COLO668 (cell line): ENCODE measurements around the gene CGB1.

Source experiments
- DNase-seq: peaks from one replicate; lab custom pipeline; 2025; ENCODE audit not compliant: unreplicated experiment; lab: John Stamatoyannopoulos, UW

The CGB1 gene

DNA sequence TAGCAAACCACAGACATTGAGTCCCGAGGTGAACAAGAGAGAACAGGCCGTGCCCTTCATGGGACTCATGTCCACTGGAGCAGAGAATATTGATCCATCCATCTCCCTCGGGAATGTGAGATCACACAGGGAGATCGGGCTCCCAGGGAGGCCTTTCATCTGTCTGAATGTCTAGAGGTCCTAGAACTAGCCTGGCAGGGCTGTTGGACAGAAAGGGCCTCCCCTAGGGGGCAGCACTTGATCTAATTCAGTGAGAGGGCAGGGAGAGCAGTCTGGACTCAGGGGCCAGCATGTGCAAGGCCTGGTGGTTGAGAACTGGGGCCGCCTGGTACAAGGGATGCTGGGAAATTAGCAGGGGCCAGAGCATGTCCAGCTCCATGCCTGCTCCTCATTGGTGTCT, 38.7 kb downstream of the CGB1 start:
- DNase-seq: peak; percentile 64

DNA sequence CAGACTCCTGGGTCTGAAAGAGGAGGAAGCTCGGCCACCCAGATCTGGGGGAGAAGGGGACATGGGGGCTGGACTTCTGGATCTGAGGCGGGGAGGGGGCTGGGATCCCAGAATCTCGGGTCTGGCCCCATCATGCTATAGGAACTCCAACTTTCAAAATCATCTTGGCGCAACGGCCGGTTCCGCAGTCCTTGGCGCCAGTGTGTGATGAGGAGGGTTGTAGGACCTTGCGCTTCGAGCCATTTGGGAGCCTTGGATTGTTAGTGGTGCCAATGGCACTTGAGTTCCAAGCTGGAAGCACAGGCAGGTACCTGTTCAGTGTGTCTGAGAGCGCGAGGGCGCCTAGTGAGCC, 42.7 kb downstream of the CGB1 start:
- no peak for DNase-seq

DNA sequence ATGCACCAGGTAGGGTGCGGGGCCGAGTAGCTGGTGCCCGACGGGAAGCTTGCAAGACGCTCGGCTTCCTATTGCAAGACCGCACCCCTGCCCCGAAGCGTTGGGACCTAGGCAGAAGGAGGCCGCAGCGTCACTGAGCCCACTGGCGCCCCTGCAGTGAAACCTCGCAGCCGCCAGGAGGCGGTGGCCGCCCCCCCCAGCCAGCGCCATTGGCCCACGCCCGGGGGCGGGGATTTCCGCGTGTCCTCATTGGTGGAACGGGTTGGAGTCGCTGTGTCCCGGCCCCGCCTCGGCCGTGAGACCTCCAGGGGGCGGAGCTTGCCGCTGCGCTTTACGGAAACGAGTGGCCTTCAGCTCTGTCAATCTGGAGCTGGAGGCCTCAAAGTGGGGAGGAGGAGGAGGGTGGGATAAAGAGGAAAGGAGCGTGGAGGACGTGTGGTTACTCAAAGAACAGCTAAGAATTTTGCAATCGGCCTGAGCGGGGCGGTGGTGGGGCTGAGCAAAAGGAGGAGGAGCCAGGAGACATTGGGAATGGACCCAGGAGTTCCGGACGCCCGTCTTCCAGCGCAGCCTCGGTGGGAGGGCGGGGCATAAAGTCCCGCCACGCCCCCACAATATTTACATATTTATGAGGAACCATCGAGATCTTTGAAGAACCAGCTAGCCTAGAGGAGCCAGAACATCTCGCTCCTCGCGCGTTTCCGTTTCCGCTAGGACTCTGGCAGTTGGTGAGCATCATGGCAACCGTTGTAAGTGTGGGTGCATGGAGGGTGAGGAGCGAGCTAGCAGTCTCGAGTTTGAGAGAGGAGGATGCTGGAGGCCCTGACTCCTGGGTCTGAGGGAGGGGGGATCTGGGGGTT, 43.3 kb downstream of the CGB1 start, which contains the start of the genes GYS1 and RUVBL2:
Gene GYS1, minus strand, starts transcription at position 135 of the 860 bp plus-strand sequence. CDS start 197 bp downstream, outside the sequence.
Gene RUVBL2, plus strand, starts transcription at position 713 of the 860 bp plus-strand sequence. Its CDS starts 25 bp downstream, at position 738.
- peak; percentile 99 for DNase-seq

DNA sequence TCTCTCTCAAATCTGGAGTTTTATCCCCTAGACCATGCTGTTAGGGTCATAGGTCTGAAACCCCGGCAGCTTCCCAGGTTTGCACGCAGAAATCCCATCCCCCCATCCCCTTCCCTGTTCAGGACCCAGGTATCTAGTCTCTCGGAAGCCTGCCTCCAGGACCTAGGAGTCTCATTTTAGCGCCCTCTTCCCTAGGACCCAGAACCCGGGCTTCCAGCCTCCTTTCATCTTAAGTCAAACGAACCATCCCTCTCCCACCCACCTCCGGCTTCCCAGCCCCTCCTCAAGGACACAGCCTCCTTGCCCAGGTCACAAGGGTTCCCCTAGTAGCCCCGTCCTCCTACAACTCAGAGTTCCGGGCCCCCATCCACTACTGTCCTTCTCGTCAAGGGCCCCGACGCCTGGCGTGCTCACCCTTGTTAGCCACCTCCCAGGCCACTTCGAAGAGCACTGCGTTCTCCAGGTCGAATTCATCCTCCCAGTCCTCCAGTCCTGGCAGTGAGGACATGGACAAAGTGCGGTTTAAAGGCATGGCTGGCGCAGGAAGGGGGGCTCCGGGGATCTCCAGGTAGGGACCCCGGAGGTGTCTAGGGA, 44.0 kb downstream of the CGB1 start:
- DNase-seq: peak; percentile 43

DNA sequence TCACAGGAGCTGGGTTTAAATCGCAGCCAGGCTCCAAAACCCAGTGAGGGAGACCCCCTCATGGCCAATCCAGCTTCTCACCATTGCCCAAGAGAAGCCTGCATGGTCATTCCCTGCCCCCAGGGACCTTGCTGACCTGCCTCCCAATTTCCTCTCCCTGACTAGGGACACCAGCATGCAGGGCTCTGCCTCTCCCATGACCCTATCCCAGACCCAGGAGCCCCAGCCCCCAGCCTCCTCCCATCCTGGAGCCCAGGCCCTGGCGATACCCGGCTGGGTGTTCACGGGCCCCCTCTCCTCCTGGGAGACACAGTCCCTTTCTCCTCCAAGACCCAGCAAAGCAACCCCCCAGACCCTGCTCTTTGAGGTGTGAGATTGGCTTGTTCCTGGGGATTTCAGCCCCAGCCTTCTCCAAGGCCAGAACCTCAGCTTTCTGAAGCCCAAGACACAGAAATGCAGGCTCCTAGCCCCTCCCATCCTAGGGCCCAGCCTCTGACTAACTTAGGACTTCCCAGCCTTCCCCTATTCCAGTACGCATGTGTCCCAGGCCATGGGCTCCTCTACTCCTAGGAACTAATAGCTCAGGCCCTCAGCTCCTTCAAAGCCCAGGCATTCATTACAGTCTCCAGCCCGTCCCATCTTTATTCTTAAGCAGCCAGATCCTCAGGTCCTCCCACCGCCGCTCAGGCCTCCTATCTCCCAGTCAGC, 44.7 kb downstream of the CGB1 start:
- no peak for DNase-seq

DNA sequence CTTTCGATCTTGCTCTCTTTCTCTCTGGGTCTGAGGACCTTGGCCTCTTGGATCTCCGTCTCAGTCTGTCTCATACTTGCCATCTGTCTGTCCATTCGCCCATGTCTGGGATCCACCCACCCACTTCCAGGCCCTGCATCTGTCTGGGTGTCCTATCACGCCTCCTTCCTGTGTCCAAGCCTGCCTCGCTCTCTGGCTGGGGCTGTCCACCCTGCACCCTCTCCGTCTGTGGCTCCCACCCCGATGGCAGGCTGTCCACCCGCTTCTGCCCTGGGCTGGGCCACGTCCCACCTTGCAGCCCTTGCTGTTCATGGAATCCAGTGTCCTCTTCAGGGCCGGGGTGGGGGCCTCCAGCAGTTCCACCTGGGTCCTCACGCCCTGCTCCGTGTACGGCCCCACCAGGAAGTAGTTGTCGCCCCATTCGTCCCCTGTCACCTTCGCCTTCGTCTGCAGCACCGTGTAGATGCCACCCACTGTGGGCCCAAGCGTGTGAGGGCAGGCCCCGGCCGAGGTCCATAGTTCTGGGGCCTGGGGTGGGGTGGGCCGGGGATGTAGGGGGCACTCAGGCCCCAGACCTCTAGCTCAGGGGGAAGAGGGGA, 45.6 kb downstream of the CGB1 start:
- DNase-seq: no peak

DNA sequence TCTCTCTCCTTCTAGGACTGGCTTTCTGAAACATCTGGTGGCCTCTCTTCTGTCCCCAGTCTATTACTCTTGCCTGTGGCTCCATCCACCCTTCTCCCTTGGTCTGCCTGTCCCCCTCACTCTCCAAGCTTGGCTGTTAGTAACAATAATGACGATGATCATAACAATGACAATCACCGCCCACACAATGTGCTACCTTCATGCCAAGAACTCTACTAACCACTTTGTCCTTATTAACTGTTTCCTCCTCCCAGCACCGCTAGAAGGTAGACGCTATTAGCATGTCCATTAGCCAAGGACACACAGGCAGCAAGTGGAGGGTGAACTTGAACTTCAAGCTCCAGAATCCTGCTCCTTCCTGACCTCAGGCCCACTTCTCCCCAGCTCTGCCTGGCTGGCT, 46.3 kb downstream of the CGB1 start:
- DNase-seq: no peak

DNA sequence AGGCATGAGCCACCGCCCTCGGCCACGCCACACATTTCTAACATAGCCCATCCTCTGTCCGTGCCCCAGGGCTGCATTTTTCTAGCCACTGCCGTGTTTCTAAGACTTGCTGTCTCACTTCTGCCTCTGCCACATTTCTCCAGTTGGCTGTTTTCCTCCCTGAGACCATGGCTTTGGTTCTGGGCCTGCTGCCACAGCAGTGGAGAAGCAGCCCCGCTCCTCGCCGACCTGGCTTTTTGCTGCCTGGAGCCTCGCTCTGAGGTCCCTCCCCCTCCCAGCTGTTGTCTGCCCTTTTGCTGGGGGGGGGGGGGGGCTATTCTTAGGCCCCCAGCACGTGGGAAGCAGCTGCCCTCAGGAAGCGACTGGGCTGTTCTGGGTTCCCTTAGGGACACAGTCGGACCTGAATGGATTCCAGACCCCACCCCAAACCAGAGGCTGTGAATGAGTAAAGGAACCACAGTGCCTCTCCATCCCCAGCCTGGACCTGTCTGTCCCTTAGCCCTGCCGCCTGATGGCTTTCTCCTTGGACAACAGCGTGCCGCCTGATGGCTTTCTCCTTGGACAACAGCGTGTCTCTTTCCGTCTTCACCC, 46.9 kb downstream of the CGB1 start:
- no peak for DNase-seq

DNA sequence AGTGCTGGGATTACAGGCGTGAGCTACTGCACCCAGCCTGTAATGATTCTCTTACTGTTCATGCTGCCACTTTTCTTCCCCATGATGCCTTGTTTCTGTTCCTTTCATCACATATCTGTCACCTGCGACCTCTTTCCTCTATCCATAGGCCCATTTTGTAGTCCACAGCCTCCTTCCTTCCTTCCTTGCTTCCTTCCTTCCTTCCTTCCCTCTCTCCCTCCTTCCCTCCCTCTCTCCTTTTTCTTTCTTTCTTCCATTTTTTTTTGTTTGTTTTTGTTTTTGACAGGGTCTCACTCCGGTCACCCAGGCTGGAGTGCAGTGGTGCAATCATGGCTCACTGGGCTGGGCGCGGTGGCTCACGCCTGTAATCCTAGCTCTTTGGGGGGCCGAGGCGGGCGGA, 47.8 kb downstream of the CGB1 start:
- DNase-seq: no peak

DNA sequence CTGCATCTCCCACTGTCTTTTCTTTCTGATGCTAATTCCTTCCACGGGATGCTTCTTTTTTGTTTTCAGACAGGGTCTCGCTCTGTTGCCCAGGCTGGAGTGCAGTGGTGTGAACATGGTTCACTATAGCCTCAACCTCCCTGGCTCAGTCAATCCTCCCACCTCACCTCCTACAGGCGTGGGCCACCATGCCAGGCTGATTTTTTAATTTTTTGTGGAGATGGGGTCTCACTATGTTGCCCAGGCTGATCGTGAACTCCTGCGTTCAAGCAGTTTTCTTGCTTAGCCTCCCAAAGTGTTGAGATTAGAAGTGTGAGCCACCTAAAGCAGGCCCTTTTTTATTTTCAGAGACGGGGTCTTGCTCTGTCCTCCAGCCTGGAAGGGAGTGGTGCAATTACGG, 48.4 kb downstream of the CGB1 start:
- DNase-seq: no peak

DNA sequence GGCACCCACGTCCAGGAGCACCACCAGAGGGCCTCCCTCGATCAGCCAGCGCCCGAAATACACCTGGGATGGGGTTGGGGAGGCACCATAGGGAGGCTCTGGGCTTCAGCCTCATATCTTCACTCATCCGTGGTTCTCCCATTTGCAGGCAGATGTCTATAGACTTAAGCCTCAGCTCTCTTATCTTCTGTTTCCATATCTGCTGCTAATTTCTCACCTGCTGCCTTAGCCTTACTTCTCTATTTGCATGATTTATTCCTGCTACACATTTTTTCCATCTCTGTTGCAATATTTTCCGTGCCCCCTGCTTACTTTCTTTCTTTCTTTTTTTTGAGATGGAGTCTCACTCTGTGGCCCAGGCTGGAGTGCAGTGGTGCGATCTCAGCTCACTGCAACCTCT, 49.4 kb downstream of the CGB1 start:
- no peak for DNase-seq

DNA sequence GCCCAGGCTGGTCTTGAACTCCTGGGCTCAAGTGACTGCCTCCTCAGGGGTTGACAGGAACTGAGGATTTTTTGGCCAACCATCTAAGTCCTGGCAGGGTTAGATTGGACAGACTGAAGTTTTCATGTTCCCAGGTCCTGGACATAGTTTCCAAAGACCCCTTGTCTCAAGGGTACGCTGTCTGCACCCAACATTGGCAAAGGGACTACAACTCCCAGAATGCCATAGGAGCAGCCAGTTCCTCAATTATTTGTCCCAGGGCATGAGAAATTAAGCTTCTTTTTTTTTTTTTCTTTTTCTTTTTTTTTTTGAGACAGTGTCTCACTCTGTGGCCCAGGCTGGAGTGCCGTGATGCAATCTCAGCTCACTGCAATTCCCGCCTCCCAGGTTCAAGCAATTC, 50.5 kb downstream of the CGB1 start:
- no peak for DNase-seq

DNA sequence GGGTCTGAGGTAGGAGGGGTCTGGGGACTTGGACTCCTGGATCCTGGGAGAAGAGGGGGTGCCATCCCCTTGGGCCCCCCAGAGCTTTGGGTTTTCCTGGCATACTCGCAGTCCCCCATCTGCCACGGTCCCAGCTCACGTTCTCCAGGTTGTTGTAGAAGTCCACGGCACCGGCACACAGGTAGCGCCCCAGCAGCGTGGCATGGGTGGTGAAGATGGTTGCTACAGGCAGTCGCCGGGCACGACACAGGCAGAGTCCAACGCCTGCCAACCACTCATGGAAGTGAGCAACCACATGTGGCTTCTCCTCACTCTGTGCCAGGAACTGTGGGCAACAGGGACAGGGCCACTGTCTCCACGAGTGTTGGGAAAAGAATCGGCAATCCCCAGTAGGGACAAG, 51.0 kb downstream of the CGB1 start:
- no peak for DNase-seq
